ENCODE data around the gene TMEM179. TPM values are rescaled to one million over a fixed set of nuclear protein-coding genes. Genes with fewer than 3 reads are reported as not detected.
"Not testable (repeated sequence)": the region's sequence is repeated elsewhere in the genome, so short reads cannot be mapped to it uniquely, and the experiment has no call there.

Gene TMEM179
- 0.39 TPM for total RNA-seq

DNA sequence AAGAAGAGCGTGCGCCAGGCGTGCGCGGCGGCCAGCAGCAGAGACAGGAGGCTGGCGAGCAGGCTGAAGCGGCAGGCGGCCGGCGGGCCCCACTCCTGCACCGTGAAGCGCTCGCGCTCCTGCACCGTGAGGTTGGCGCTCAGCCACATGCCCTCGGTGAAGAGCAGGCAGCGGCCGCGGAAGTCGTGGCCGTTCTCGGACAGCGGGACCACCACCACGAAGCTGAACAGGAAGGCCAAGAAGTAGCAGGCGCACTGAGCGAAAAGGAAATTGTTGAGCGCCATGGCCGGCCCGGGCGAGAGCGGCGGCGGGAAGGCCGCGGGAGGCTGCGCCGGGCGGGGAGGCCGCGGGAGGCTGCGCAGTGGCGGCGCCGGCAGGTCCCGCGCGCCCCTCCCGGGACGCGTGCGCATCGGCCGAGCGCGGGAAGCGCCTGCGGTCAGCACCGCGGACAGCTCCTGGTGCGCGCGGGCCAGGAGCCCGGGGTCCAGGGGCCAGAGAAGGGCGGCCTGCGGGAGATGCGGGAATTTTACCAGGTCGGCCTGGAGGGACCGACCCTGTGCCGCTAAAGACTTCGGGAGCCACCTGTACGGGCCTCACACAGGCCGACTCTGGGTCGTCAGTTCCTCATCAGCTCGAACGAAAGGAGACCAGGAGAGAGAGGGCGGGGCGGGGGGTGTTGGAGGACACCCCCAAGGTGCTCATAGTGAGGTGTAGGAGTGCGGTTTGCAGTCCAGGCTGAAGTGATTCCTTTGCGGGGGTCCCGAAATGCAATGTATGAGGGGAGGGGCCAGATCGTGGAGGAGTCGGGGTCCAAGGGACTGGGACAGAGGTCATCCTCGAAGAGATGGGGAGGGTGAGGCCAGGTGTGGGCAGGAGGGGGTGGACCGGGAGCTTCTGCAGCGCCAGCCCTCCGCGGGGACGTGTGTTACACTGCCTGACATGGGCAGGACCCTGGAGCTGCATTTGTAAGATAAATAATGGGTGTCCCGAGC is at the start of gene TMEM179:
TSS of gene TMEM179 (minus strand) at position 315 of the 992 bp plus-strand sequence. CDS start at position 284, 31 bp downstream.
- no peak for DNase-seq

GRCh38 chr14:104654119-104654518 is 49.5 kb upstream of the TMEM179 start:
- DNase-seq: no peak

GRCh38 chr14:104653130-104653920 is 48.8 kb upstream of the TMEM179 start:
- not testable (repeated sequence) for DNase-seq

- no peak for DNase-seq
These were observed 47.8 kb upstream of the TMEM179 start for GRCh38 chr14:104652386-104652785.

DNA sequence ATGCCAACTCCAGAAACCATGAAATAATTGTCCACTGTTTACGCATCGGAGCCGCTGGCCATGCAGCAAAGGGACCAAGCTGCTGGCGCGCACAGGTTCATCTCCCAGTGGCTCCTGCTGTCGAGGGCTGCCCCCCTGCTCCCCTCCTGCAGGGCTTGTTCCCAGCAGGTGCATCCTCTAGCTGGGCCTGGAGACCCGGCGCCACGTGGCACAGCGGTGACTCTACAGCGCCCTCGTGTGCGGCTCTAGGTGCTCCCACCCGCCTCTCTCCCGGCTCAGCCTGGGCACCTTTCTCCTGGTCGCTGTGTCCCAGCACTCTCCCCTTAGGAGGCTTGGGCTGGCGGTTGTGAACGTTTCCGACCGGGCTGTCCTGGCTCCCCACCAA is 47.3 kb upstream of the TMEM179 start:
- no peak for DNase-seq

DNA sequence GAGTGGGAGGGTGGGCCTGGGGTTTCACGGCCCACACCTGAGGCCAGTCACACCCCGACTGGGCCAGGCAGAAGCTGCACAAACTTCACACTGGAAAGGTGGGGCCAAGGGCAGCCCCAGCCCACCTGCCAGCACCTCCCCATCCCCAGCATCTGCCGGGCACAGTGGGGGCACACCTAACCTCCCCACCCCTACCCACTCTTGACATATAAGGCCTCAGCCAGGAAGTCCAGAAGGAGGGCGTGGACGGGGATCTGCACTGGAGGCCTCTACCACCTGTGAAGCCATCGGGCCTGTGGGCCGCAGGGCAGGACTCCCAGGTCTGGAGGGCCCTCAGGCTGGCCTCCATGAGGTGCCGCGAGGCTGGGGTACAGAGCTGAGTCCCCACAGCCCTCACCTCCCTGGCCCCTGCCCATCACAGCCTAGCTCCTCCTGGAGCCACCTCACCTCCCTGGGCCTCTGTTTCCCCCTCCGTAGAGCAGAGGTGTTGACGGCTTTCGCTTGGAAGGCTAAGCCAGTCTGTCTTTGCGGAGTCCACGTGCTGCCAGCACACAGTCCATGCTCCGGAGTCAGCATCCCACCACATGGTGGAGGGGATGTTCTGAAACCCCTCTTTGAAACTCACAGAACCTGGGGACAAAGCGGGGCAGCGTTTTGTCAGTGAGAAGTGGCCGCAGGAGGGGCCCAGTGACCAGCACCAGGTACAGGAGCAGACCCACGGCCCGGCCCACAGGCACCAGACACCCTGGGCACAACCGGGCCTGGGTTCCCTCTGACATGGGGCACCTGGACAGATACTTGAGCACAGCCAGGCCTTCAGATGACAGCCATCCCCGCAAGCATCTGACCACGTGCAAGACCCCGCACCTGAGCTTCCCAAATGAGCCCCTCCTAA is 46.7 kb upstream of the TMEM179 start:
- no peak for DNase-seq

DNA sequence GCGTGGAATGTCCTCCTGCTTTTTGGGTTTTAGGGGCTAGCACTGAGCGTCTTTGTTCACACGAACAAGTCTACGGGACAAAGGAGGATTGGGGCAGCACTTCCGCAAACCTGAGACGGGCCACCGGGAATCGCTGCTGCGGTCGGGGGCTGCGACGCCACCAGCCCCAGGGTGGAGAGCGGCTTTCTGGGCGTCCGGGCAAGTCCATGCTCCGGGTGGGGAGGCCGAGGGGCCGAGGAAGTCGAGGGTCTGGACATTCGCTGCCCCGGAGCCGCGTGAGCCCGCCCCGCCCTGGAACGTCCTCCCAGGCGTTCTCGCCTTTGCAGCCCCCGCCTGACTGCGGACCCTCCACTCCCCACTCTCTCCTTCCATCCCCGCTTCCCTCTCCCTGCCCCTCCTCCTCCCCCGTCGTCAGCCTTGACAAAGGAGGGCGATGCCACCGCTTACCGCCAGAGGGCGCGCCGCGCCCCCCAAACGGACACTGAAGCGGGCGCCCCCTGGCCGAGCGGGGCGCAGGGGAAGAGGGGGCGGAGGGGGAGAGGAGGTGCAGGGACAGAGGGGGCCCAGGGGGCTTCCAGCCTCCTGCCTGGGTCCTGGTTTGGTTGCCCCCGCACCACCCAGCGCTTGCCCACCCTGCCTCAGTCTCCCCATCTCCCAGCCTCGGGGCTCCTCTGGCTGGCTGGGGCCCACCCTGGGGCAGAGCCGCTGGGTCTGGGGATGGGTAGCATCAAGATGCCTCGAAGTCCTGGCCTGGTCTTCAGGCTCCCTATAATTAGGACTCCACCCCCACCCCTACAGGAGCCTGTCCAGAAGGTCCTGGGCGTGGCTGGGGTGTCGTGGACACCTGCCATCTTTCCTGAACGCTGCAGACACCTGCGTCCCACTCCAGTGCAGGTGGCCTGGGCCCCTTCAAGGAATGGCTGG is 45.7 kb upstream of the TMEM179 start:
- peak; percentile 16 for DNase-seq

- DNase-seq: no peak
These were observed 43.0 kb upstream of the TMEM179 start for GRCh38 chr14:104647467-104648043.

GRCh38 chr14:104644656-104645378 is 40.2 kb upstream of the TMEM179 start:
- DNase-seq: no peak

GRCh38 chr14:104644091-104644635 is 39.6 kb upstream of the TMEM179 start:
- no peak for DNase-seq

GRCh38 chr14:104643306-104643705 is 38.7 kb upstream of the TMEM179 start:
- no peak for DNase-seq

GRCh38 chr14:104642540-104642868 is 37.9 kb upstream of the TMEM179 start:
- DNase-seq: no peak

DNA sequence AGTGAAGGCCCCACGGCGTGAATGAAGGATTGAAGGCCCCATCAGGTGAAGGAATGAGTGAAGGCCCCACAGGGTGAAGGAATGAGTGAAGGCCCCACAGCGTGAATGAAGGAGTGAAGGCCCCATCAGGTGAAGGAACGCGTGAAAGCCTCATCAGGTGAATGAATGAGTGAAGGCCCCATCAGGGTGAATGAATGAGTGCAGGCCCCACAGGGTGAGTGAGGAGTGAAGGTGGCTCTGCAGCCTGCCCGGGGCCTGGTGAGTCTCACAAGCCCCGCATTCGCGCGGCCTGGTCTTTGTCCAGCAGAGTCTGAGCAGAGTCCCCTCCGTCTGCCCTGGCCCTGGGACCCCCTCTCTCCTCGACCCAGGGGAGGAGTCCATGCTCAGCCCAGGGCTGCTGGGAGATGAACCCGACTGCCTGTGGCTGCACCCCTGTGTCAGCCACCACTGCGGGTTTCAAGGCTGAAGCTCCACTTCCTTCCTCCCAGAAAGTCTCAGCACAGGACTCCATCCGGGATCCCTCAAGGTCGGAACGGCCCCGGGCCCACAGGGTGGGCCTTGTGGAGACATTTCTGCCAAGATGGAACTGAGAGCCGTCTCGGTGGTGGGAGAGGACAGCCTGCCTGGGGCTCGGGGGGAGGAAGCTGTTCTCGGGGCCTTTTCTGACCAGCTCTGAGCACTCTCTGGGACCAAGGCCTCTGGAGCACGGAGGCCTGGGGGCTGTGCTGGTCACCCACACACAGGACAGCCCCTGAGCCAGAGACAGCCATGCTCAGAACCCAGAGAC is 37.4 kb upstream of the TMEM179 start:
- DNase-seq: no peak

DNA sequence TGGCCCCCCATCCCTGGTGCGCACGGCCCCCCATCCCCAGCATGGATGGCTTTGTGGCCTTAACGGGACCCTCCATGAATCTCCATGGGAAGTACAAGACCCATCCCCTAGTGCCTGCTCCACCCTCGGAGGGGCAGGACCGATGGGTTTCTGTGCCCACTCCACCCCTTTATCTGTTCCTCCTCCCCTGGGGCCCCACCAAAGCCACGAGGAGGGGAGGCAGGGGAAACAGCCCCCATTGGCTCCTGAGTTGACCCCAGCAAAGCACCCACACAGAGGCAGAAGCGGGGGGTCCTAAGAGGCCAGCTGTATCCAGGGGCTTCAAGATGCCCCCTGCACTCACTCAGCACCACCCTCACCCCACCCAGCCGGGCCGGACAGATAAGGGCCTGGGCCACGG is 36.1 kb upstream of the TMEM179 start:
- no peak for DNase-seq

DNA sequence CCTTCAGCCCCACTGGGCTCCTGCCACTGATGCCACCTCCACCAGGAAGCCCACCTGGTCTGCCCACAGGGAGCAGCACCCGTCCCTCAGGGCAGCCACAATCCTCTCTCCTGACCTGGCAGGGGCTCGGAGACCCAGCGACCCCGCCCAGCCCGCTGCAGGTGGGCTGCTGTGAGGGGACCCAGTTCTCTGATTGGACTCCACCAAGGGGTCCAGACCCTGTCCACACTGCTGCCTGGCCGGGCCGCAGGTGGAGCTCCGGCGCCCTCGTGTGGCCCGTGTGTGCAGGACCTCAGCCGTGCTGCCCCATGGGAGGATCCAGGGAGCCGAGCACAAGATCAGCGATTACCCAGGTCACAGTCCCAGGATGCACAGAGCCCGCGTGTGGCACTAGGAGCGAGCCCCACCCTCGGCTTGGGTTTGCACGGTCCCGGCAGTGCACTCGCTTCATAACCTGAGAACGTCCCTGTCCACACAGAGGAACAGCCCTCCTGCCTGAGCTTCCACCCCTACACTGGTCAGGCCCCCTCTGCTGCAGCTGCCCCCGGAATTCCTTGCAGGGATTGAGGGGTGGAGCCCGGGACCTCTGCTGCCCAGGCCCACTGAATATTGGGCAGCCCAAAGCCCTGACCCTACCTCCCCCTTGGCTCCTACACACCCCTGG is 35.4 kb upstream of the TMEM179 start:
- DNase-seq: no peak

DNA sequence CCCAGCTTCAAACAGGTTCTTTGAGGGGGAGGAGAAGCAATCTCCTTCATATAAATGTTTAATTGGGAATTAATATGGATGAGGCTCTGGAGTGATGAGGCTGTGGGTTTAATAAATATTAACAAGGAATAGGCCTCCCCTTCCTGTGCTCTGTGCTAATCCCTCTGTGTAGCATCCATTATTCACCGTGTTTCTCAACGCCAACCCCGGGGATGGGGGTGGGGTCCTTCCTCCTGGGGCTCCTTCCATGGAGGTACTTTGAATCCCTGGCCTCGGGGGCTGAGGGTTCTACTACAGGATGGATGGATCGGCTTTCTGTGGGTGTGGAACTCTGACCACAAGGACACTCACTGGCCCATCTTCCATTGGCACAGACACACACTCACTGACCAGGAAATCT is 34.9 kb upstream of the TMEM179 start:
- no peak for DNase-seq

GRCh38 chr14:104638927-104639450 is 34.4 kb upstream of the TMEM179 start:
- DNase-seq: no peak

GRCh38 chr14:104638190-104638589 is 33.6 kb upstream of the TMEM179 start:
- DNase-seq: no peak
